ENCODE results near the gene ACTR1B. TPM values are rescaled to one million over a fixed set of nuclear protein-coding genes. Genes with fewer than 3 reads are reported as not detected.
"Not testable (repeated sequence)": the region's sequence is repeated elsewhere in the genome, so short reads cannot be mapped to it uniquely, and the experiment has no call there.

The ACTR1B gene
- total RNA-seq, 1 donor from 2014 or later, result 39.5 TPM

DNA sequence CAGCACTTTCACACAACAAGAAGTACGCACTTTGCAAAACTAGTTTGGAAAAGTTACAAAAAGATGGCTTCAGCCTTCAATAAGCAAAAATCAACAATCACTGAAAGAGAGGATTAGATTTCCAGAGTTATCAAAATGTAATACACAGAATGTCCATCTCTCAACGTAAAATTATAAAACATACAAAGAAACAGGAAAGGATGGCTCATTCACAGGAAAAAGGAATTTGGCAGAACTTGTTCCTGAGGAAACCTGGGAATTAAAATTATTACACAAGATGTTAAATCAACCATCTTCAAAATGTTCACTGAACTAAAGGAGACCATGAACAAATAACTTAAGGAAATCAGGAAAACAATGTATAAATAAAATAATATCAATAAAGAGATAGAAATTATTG lies 13.6 kb upstream of the ACTR1B start:
- no peaks in the 10 kb centered on the region for H3K4me1 ChIP-seq
- DNase-seq (ENCODE audit: extremely low spot score in 2 of 2), result no peak
- intact Hi-C loops (cut with DNase I), result no loop called here
- no peak overlapping the region for H3K27ac ChIP-seq
- H3K9me3 ChIP-seq, result no peaks in the 10 kb centered on the region
- TF ChIP-seq POLR2AphosphoS5 (IDR thresholded peaks at IDR 0.05; ENCODE audit: insufficient read depth in 1 of 2, low read depth in 1 of 2) (no peak), POLR2A (IDR thresholded peaks at IDR 0.05) (no peak)
- TF ChIP-seq, protein P1, sequence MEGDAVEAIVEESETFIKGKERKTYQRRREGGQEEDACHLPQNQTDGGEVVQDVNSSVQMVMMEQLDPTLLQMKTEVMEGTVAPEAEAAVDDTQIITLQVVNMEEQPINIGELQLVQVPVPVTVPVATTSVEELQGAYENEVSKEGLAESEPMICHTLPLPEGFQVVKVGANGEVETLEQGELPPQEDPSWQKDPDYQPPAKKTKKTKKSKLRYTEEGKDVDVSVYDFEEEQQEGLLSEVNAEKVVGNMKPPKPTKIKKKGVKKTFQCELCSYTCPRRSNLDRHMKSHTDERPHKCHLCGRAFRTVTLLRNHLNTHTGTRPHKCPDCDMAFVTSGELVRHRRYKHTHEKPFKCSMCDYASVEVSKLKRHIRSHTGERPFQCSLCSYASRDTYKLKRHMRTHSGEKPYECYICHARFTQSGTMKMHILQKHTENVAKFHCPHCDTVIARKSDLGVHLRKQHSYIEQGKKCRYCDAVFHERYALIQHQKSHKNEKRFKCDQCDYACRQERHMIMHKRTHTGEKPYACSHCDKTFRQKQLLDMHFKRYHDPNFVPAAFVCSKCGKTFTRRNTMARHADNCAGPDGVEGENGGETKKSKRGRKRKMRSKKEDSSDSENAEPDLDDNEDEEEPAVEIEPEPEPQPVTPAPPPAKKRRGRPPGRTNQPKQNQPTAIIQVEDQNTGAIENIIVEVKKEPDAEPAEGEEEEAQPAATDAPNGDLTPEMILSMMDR (IDR thresholded peaks at IDR 0.05), result no peak
- H3K4me3 ChIP-seq, result no peak overlapping the region
- H3K36me3 ChIP-seq, result no peaks in the 10 kb centered on the region
- H3K27me3 ChIP-seq, result no peaks in the 10 kb centered on the region

DNA sequence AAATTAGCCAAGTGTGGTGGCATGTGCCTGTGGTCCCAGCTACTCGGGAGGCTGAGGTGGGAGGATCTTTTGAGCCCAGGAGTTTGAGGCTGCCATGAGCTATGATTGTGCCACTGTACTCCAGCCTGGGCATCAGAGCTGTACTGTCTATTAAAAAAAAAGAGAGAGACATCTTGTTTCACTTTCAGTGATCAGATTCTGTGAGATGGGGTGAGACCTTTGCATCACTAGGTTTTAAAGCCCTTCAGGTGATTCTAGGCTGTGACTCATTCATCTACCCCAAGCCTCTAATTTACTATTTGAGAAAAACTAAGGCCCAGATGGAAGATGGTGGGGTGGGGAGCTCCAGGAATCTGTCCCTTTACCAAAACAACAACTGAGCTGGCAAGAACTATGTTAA lies 12.8 kb upstream of the ACTR1B start:
- Histone ChIP-seq H3K4me3 (no peak overlapping the region), H3K4me1 (no peaks in the 10 kb centered on the region), H3K27ac (no peak overlapping the region), H3K27me3 (no peaks in the 10 kb centered on the region), H3K36me3 (no peaks in the 10 kb centered on the region), H3K9me3 (no peaks in the 10 kb centered on the region)
- intact Hi-C loops (cut with DNase I), result no loop called here
- no peak for TF ChIP-seq POLR2A (IDR thresholded peaks at IDR 0.05)
- no peak for DNase-seq (ENCODE audit: extremely low spot score in 2 of 2)

DNA sequence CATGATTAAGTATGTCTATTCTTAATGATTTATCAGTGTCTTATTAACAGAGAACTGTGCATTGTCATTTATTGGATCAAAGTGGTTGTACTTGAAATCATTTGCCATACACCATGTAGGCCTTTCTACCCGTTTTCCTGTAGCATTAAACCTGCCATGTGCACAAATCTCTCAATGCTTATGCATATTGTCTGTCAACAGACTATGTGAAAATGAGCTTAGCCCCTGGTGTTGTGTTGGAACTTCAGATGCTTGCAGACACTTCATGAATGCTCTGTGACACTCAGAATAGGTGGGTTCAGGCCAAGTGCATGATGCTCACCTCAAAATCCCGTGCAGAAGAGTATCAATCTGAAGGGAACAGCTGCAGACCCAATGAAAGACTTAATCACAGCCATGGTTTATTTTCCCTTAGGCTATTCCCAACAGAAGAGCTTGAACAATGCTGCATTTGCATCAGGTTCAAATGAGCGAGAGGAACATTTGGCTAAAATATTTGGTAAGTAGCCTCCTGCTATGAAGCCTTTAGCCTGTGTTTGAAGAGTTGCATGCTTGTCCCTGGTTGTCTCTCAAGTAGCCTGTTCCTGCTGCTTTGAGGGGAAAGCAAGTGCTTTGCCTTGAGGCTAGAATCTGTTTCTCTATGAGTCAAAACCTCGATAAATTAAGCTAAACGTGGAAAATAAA lies 11.7 kb upstream of the ACTR1B start:
- Histone ChIP-seq H3K27me3 (no peaks in the 10 kb centered on the region), H3K4me3 (no peak overlapping the region), H3K9me3 (no peaks in the 10 kb centered on the region), H3K36me3 (no peaks in the 10 kb centered on the region), H3K4me1 (no peaks in the 10 kb centered on the region), H3K27ac (no peak overlapping the region)
- DNase-seq (ENCODE audit: extremely low spot score in 2 of 2), result no peak
- TF ChIP-seq POLR2AphosphoS5 (IDR thresholded peaks at IDR 0.05; ENCODE audit: insufficient read depth in 1 of 2, low read depth in 1 of 2), result no peak
- TF ChIP-seq, protein P1 (IDR thresholded peaks at IDR 0.05), result no peak
- TF ChIP-seq POLR2A (IDR thresholded peaks at IDR 0.05), result no peak
- intact Hi-C loops (cut with DNase I), result no loop called here

GRCh38 chr2:97673915-97674283 lies 10.1 kb upstream of the ACTR1B start:
- TF ChIP-seq POLR2A (IDR thresholded peaks at IDR 0.05) (no peak), POLR2AphosphoS5 (IDR thresholded peaks at IDR 0.05; ENCODE audit: insufficient read depth in 1 of 2, low read depth in 1 of 2) (no peak)
- TF ChIP-seq, protein P1 (IDR thresholded peaks at IDR 0.05), result no peak
- no peaks in the 10 kb centered on the region for H3K36me3 ChIP-seq
- no peaks in the 10 kb centered on the region for H3K9me3 ChIP-seq
- no peak overlapping the region for H3K4me3 ChIP-seq
- no peaks in the 10 kb centered on the region for H3K4me1 ChIP-seq
- no peak for DNase-seq (ENCODE audit: extremely low spot score in 2 of 2)
- intact Hi-C loops (cut with DNase I), result no loop called here
- no peak overlapping the region for H3K27ac ChIP-seq
- no peaks in the 10 kb centered on the region for H3K27me3 ChIP-seq

DNA sequence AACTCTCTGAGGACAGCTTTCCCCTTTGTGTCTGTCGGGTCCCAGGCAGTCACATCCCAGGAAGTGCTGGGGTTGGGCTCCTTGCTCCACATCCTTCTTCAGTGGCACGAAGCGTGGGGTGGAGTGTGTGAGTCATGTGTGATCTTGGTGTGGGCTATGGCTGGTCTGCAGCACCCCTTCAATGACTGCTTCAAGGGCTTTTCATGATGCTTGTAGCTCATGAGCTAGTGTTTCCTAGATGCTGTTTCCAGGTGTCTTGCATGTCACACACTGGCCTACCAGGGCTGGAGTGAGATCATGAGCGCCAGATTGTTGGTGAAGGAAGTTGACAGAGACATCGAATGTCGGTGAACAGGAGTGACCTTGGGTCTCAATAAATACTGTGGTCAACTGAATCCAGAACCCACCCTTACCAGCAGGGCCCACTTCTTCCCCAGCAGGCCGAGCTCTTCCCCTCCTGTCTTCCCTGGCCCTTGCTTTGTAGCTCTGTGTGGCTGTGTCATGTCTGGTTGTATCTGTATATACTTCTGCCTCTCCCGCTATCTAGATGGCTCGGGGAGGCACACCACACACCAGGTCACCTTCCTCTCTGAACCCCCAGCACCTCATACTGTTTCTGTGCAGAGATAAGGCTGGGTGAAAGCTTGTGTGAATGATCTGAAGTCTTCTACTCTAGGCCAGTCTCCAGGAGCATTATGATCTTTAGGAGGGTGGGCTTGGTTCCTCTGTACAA lies 9.5 kb upstream of the ACTR1B start:
- Histone ChIP-seq H3K4me1 (no peaks in the 10 kb centered on the region), H3K4me3 (no peak overlapping the region), H3K27ac (no peak overlapping the region), H3K36me3 (no peaks in the 10 kb centered on the region), H3K27me3 (no peaks in the 10 kb centered on the region), H3K9me3 (no peaks in the 10 kb centered on the region)
- intact Hi-C loops (cut with DNase I), result no loop called here
- TF ChIP-seq POLR2A (IDR thresholded peaks at IDR 0.05), result no peak
- TF ChIP-seq, protein P1 (IDR thresholded peaks at IDR 0.05), result no peak
- TF ChIP-seq POLR2AphosphoS5 (IDR thresholded peaks at IDR 0.05; ENCODE audit: insufficient read depth in 1 of 2, low read depth in 1 of 2), result no peak
- DNase-seq (ENCODE audit: extremely low spot score in 2 of 2), result no peak

DNA sequence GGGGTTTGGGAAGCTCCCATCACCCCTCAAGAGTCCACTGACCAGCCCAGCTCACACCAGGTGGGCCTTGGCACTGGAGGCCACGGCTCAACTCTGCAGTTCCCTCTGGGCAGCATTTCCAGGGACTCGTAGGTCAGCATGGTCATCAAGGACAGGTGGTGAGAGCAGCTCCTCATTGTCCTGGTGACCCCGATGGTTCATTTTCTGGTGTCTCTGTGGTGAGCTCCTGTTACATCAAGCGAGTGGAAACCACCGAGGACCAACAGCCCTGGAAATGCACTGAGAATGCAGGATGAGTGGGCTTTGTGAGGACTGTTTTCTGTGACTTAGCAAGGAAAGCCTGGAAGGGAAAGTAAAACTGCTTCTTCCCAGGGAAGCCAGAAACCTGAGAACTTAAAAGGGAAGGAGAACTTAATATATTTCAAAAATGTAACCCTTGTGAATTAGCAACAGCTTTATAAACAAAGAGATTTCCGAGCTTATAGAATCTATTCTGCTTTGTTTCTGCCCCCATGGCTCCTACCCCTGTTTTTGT lies 8.8 kb upstream of the ACTR1B start:
- intact Hi-C loops (cut with DNase I), result not testable (repeated sequence)

More for the DNA sequence above, 8.8 kb upstream of the ACTR1B start:
- H3K4me3 ChIP-seq; H3K36me3 ChIP-seq; DNase-seq (ENCODE audit: extremely low spot score in 2 of 2); H3K9me3 ChIP-seq; H3K4me1 ChIP-seq; H3K27me3 ChIP-seq; H3K27ac ChIP-seq: not testable (repeated sequence)
